K562 (cell line): Measurements from ENCODE around the gene GRIA4. TPM values are rescaled to one million over a fixed set of nuclear protein-coding genes. Genes with fewer than 3 reads are reported as not detected.

Source experiments
- ATAC-seq: fragments of 200-7000 bp; cut with Tn5 transposase; 3 replicates; pipeline ENCODE4 v1.9.1; 2020; ENCODE audit warnings: moderate library complexity
- BruUV-seq: library from RNA; stranded (reverse); fragments of 400-500 nt; replicated peaks from 2 replicates; lab custom pipeline; 2021; lab: Mats Ljungman, UMichigan
- CTCF ChIA-PET: fragments of 300-600 bp; formaldehyde crosslinking; extraction: SDS; loops from one replicate; lab custom pipeline; 2021; ENCODE audit warnings: low intra/inter-chr PET ratio; lab: Yijun Ruan, JAX
- POLR2A ChIA-PET: fragments of 300-600, 350-650 bp; sonication (Branson Sonifier 250); formaldehyde crosslinking; extraction: SDS; loops from one replicate; lab custom pipeline; 2021; ENCODE audit warnings: antibody characterized with exemption, inconsistent platforms; lab: Yijun Ruan, JAX
- DNase-seq, 4 experiments: peaks; one replicate each; pipeline versions ENCODE4 v3.0.0 to v3.0.0-alpha.2; 2011 to 2018; ENCODE audit warnings: low spot score in 3 of 4, mixed read lengths in 3 of 4; ENCODE audit errors: extremely low read depth in 1 of 4
- FAIRE-seq: peaks from 2 replicates; lab custom pipeline; 2011; peaks lifted over from hg19 to GRCh38; lab: Jason Lieb, UNC
- H2AFZ ChIP-seq: 2 replicates; pipeline ENCODE4 v1.6.0; 2011; ENCODE audit warnings: low read depth, low read length, control low read depth, inconsistent platforms
- H3K27ac ChIP-seq: fragments of 200-600 bp; 3 replicates; pipeline ENCODE4 v1.8.0; 2011; ENCODE audit warnings: low read depth, mild to moderate bottlenecking, control low read depth, inconsistent platforms, low read length, moderate library complexity, mixed read lengths; ENCODE audit errors: extremely low read depth
- H3K27me3 ChIP-seq, 2 experiments: fragments of 300-600 bp in 1 of 2; 2 replicates in 1 of 2; 3 replicates in 1 of 2; pipeline versions ENCODE4 v1.6.0 to v1.8.0; 2011; ENCODE audit warnings: inconsistent platforms in 2 of 2, low read length in 2 of 2, mild to moderate bottlenecking in 1 of 2, mixed read lengths in 1 of 2, moderate library complexity in 1 of 2; ENCODE audit not compliant: control insufficient read depth in 2 of 2, insufficient read depth in 2 of 2
- H3K36me3 ChIP-seq: fragments of 300-600 bp; 3 replicates; pipeline ENCODE4 v1.8.0; 2011; ENCODE audit warnings: mild to moderate bottlenecking, low read length, inconsistent platforms; ENCODE audit not compliant: control insufficient read depth, insufficient read depth
- H3K4me1 ChIP-seq, 2 experiments: fragments of 200-600 bp in 1 of 2; replicated peaks in 1 of 2; 2 replicates in 1 of 2; 3 replicates in 1 of 2; pipeline versions ENCODE4 v1.5.1 to v1.8.0; 2011; ENCODE audit warnings: inconsistent platforms in 2 of 2, low read length in 2 of 2, mild to moderate bottlenecking in 1 of 2, mixed read lengths in 1 of 2, moderate library complexity in 1 of 2; ENCODE audit not compliant: control insufficient read depth in 2 of 2, insufficient read depth in 2 of 2
- H3K4me2 ChIP-seq: 2 replicates; pipeline ENCODE4 v1.6.1; 2011; ENCODE audit warnings: low read length, control low read depth, inconsistent platforms, mixed read lengths; ENCODE audit not compliant: insufficient read depth
- H3K4me3 ChIP-seq: fragments of 200-600 bp; sonication (generic), shearing (Covaris generic); 2 replicates; pipeline ENCODE4 v1.5.1; 2016; ENCODE audit warnings: control low read depth, inconsistent platforms
- H3K79me2 ChIP-seq: fragments of 200-600 bp; 3 replicates; pipeline ENCODE4 v1.8.0; 2011; ENCODE audit warnings: low read length, inconsistent platforms; ENCODE audit not compliant: control insufficient read depth, insufficient read depth
- H3K9ac ChIP-seq, 2 experiments: 2 replicates each; pipeline versions ENCODE4 v1.6.0 to v1.6.1; 2011; ENCODE audit warnings: low read depth in 2 of 2, low read length in 2 of 2, control low read depth in 1 of 2, inconsistent platforms in 1 of 2, mild to moderate bottlenecking in 1 of 2, mixed read lengths in 1 of 2; ENCODE audit not compliant: insufficient read depth in 1 of 2
- H3K9me1 ChIP-seq: one replicate; pipeline ENCODE4 v1.6.0; 2011; ENCODE audit warnings: inconsistent platforms, mild to moderate bottlenecking, low read length, moderate library complexity; ENCODE audit not compliant: control insufficient read depth, insufficient read depth
- H3K9me3 ChIP-seq: replicated peaks from 2 replicates; pipeline ENCODE4 v1.5.1; 2011; ENCODE audit warnings: low read depth, low read length, inconsistent platforms; ENCODE audit not compliant: control insufficient read depth, insufficient read depth
- H4K20me1 ChIP-seq: replicated peaks from 2 replicates; pipeline ENCODE4 v1.6.1; 2011; ENCODE audit warnings: low read length, inconsistent platforms, mixed read lengths; ENCODE audit not compliant: control insufficient read depth, insufficient read depth
- FOXP1 ChIP-seq: sonication (generic); formaldehyde crosslinking; IDR thresholded peaks from 2 replicates; pipeline ENCODE4 v1.8.0; 2022; ENCODE audit warnings: mild to moderate bottlenecking, missing genetic modification reagents
- NRF1 ChIP-seq, 2 experiments: fragments of 450-650 bp; IDR thresholded peaks in 1 of 2; conservative IDR thresholded peaks in 1 of 2; 2 replicates each; pipeline ENCODE4 v1.6.1; 2014; ENCODE audit warnings: mild to moderate bottlenecking in 2 of 2
- WGBS: fragments of 100-300 bp; shearing (Covaris generic); methylation state at CpG from one replicate; pipeline ENCODE4 v1.1.6; 2016; ENCODE audit warnings: low coverage, mixed read lengths; ENCODE audit not compliant: insufficient coverage; ENCODE audit errors: missing lambda C conversion rate; 5-methylcytosine and 5-hydroxymethylcytosine counted together
- in situ Hi-C: fragments of 300-500 bp; cut with MboI; formaldehyde crosslinking; loops from 4 replicates; pipeline ENCODE4 v1.15.0; 2018; ENCODE audit warnings: inconsistent platforms, mixed read lengths
- intact Hi-C: fragments of 100-400 bp; cut with micrococcal nuclease; formaldehyde crosslinking; loops from 2 replicates; pipeline ENCODE4 v1.14.2; 2022
- polyA plus RNA-seq, 8 experiments: library from polyadenylated mRNA; depleted of rRNA in 4 of 8; stranded (reverse) in 5 of 8; unstranded in 3 of 8; fragments of >200 nt; fragmentation: Nextera tagmentation in 2 of 8; fragmentation: Illumina TruSeq in 1 of 8; extraction: Ambion mirVana in 2 of 8; extraction: Trizol in 1 of 8; gene quantifications; 2 replicates each; pipeline versions ENCODE4 v1.2.1 to v1.2.3, GENCODE V29; 2011 to 2014; ENCODE audit warnings: inconsistent platforms in 1 of 8, missing spikeins in 1 of 8
- total RNA-seq, 7 experiments: library from RNA; depleted of rRNA in 6 of 7; stranded (reverse); fragments of >200 nt in 6 of 7; fragmentation: Illumina TruSeq in 2 of 7; extraction: Trizol in 2 of 7; gene quantifications; 2 replicates each; pipeline versions ENCODE4 v1.2.1 to v1.2.3, GENCODE V29; 2011 to 2021; ENCODE audit warnings: low replicate concordance in 1 of 7
- TF ChIP-seq, protein P1 (sequence below): fragments of 450-650 bp; IDR thresholded peaks from 2 replicates; pipeline ENCODE4 v1.6.1; 2018; ENCODE audit not compliant: partially characterized antibody
- TF ChIP-seq, protein P2 (sequence below): fragments of 450-650 bp; IDR thresholded peaks from 2 replicates; pipeline ENCODE4 v1.6.1; 2016; ENCODE audit warnings: mild to moderate bottlenecking, moderate library complexity

The GRIA4 gene
- total and polyA plus RNA-seq, 9 of the 15 experiments (the other 6 are each of a cell fraction or from before 2014, with no cell fraction given), result not detected

DNA sequence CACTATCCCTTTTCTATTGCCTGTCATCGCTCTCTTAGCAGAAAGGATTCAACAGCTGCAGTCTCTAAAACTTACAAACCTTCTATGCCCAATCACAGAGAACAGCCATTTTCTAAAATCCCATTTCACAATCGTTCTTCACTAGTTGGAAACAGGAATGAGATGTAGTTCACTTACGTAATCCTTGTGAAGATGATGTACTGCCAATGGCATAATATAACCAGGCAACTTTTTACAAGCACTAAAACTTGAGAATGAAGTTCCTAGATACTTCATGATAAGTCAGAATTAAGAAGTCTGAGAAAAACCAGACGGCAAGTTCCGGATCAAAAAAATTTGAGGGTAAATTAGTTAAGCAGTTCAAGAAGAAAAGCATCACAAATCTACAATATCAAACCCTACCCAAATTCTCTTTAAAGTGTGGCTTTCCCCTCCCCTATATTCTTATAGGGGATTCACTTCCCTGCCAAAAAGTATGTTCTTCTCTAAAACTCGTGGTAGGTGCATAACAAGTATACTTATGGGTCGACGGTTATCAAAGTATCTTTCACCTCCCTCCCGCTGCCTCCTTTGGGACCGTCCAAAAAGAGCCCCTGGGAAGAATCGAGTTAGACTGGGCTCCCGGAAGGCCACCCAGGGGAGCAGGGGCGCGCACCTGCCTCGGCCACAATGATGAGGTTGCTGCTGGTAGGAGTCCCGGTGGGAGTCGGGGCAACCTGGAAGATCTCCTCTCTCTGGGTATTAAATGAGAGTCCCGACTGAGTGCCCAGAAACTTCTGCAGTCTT is 411.5 kb downstream of the GRIA4 start:
- no peak for FAIRE-seq
- H4K20me1 ChIP-seq, result no peaks in the 10 kb centered on the region
- H3K27me3 ChIP-seq, result no peaks in the 10 kb centered on the region
- peak overlapping the region; percentile 70 to 90 for H3K9ac ChIP-seq
- intact Hi-C loops (no loop called here), in situ Hi-C loops (no loop called here)
- TSS peak; percentile 53 for BruUV-seq
- H2AFZ ChIP-seq, result peak overlapping the region; percentile 86
- H3K4me3 ChIP-seq, result peak overlapping the region; percentile 76
- ATAC-seq, result peak; percentile 55
- ChIA-PET CTCF (no interaction called here), POLR2A (interaction anchor here (1.7 kb wide), 1 partner anchor 11 kb away, joined by 5 read pairs; no protein-coding TSS in a partner anchor)
- H3K79me2 ChIP-seq, result peaks cover 51% of the 10 kb centered on the region
- peaks cover 0 to 4% of the 10 kb centered on the region in 2 experiments; a peak in 2 of 5 replicates for H3K4me1 ChIP-seq
- peak in 3 of 4 experiments; percentile 11 to 34 (median 33) for DNase-seq
- whole genome bisulfite sequencing, result 2% methylated on average over 18 of the region's 18 CpGs
- H3K4me2 ChIP-seq, result peak overlapping the region; percentile 83
- H3K9me3 ChIP-seq, result no peaks in the 10 kb centered on the region
- no peaks in the 10 kb centered on the region for H3K9me1 ChIP-seq
- peaks cover 5% of the 10 kb centered on the region; the same call in 1 of the 3 replicates for H3K36me3 ChIP-seq
- H3K27ac ChIP-seq, result peak overlapping the region; percentile 73
- TF ChIP-seq NRF1 (conservative IDR thresholded peaks at IDR 0.05 in 1 of 2, IDR thresholded peaks at IDR 0.05 in 1 of 2) (no peak), FOXP1 (0 out of 2 replicates have a peak, but pooled peaks have one; percentile 2)
- TF ChIP-seq, protein P1, sequence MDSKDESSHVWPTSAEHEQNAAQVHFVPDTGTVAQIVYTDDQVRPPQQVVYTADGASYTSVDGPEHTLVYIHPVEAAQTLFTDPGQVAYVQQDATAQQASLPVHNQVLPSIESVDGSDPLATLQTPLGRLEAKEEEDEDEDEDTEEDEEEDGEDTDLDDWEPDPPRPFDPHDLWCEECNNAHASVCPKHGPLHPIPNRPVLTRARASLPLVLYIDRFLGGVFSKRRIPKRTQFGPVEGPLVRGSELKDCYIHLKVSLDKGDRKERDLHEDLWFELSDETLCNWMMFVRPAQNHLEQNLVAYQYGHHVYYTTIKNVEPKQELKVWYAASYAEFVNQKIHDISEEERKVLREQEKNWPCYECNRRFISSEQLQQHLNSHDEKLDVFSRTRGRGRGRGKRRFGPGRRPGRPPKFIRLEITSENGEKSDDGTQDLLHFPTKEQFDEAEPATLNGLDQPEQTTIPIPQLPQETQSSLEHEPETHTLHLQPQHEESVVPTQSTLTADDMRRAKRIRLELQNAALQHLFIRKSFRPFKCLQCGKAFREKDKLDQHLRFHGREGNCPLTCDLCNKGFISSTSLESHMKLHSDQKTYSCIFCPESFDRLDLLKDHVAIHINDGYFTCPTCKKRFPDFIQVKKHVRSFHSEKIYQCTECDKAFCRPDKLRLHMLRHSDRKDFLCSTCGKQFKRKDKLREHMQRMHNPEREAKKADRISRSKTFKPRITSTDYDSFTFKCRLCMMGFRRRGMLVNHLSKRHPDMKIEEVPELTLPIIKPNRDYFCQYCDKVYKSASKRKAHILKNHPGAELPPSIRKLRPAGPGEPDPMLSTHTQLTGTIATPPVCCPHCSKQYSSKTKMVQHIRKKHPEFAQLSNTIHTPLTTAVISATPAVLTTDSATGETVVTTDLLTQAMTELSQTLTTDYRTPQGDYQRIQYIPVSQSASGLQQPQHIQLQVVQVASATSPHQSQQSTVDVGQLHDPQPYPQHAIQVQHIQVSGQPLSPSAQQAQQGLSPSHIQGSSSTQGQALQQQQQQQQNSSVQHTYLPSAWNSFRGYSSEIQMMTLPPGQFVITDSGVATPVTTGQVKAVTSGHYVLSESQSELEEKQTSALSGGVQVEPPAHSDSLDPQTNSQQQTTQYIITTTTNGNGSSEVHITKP, result peak; percentile 87
- TF ChIP-seq, protein P2, sequence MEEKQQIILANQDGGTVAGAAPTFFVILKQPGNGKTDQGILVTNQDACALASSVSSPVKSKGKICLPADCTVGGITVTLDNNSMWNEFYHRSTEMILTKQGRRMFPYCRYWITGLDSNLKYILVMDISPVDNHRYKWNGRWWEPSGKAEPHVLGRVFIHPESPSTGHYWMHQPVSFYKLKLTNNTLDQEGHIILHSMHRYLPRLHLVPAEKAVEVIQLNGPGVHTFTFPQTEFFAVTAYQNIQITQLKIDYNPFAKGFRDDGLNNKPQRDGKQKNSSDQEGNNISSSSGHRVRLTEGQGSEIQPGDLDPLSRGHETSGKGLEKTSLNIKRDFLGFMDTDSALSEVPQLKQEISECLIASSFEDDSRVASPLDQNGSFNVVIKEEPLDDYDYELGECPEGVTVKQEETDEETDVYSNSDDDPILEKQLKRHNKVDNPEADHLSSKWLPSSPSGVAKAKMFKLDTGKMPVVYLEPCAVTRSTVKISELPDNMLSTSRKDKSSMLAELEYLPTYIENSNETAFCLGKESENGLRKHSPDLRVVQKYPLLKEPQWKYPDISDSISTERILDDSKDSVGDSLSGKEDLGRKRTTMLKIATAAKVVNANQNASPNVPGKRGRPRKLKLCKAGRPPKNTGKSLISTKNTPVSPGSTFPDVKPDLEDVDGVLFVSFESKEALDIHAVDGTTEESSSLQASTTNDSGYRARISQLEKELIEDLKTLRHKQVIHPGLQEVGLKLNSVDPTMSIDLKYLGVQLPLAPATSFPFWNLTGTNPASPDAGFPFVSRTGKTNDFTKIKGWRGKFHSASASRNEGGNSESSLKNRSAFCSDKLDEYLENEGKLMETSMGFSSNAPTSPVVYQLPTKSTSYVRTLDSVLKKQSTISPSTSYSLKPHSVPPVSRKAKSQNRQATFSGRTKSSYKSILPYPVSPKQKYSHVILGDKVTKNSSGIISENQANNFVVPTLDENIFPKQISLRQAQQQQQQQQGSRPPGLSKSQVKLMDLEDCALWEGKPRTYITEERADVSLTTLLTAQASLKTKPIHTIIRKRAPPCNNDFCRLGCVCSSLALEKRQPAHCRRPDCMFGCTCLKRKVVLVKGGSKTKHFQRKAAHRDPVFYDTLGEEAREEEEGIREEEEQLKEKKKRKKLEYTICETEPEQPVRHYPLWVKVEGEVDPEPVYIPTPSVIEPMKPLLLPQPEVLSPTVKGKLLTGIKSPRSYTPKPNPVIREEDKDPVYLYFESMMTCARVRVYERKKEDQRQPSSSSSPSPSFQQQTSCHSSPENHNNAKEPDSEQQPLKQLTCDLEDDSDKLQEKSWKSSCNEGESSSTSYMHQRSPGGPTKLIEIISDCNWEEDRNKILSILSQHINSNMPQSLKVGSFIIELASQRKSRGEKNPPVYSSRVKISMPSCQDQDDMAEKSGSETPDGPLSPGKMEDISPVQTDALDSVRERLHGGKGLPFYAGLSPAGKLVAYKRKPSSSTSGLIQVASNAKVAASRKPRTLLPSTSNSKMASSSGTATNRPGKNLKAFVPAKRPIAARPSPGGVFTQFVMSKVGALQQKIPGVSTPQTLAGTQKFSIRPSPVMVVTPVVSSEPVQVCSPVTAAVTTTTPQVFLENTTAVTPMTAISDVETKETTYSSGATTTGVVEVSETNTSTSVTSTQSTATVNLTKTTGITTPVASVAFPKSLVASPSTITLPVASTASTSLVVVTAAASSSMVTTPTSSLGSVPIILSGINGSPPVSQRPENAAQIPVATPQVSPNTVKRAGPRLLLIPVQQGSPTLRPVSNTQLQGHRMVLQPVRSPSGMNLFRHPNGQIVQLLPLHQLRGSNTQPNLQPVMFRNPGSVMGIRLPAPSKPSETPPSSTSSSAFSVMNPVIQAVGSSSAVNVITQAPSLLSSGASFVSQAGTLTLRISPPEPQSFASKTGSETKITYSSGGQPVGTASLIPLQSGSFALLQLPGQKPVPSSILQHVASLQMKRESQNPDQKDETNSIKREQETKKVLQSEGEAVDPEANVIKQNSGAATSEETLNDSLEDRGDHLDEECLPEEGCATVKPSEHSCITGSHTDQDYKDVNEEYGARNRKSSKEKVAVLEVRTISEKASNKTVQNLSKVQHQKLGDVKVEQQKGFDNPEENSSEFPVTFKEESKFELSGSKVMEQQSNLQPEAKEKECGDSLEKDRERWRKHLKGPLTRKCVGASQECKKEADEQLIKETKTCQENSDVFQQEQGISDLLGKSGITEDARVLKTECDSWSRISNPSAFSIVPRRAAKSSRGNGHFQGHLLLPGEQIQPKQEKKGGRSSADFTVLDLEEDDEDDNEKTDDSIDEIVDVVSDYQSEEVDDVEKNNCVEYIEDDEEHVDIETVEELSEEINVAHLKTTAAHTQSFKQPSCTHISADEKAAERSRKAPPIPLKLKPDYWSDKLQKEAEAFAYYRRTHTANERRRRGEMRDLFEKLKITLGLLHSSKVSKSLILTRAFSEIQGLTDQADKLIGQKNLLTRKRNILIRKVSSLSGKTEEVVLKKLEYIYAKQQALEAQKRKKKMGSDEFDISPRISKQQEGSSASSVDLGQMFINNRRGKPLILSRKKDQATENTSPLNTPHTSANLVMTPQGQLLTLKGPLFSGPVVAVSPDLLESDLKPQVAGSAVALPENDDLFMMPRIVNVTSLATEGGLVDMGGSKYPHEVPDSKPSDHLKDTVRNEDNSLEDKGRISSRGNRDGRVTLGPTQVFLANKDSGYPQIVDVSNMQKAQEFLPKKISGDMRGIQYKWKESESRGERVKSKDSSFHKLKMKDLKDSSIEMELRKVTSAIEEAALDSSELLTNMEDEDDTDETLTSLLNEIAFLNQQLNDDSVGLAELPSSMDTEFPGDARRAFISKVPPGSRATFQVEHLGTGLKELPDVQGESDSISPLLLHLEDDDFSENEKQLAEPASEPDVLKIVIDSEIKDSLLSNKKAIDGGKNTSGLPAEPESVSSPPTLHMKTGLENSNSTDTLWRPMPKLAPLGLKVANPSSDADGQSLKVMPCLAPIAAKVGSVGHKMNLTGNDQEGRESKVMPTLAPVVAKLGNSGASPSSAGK, result peak; percentile 40; the same call in 1 of the 2 replicates
